ENCODE results near the gene GGT1.
A peak's percentile ranks its signal among the peaks of the same experiment; 100 is the strongest.
"Not testable (repeated sequence)": the region's sequence is repeated elsewhere in the genome, so short reads cannot be mapped to it uniquely, and the experiment has no call there.

GGT1 gene

DNA sequence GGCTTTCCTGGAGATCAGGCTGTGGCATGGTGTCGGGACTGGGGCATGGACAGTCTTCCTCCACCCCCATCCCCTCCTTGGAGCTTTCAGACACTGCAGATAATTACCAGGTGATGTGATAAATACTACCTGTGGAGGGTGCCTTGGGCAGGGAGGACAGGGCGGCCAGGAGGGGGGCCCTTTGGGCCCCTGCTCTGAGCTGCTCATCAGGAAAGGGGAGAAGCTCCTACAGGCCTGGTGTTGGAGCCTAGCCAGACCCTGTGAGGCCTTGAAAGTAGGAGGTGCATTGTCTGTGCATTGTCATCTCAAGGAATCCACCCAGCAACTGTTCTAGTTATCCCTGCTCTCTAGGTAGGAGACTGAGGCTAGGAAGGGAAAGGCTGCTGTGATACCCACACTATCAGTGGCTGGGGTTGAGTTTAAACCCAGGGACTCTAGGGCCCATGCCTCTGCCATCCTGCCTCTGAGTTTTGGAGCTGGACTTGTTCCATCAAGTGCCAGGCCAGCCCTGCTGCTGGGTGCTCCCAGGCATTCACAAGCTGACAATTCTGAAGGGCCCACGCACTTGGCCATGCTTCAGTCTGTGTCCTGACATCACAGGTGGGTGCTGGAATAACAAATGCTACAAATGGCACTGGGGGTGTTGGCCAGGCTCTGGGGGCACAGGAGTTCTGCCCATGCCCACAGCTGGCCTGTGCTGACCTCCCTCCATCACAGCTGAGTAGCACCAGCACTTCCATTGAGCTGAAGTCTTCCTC lies 2.9 kb upstream of the GGT1 start:
- DNase-seq: not testable (repeated sequence)

DNA sequence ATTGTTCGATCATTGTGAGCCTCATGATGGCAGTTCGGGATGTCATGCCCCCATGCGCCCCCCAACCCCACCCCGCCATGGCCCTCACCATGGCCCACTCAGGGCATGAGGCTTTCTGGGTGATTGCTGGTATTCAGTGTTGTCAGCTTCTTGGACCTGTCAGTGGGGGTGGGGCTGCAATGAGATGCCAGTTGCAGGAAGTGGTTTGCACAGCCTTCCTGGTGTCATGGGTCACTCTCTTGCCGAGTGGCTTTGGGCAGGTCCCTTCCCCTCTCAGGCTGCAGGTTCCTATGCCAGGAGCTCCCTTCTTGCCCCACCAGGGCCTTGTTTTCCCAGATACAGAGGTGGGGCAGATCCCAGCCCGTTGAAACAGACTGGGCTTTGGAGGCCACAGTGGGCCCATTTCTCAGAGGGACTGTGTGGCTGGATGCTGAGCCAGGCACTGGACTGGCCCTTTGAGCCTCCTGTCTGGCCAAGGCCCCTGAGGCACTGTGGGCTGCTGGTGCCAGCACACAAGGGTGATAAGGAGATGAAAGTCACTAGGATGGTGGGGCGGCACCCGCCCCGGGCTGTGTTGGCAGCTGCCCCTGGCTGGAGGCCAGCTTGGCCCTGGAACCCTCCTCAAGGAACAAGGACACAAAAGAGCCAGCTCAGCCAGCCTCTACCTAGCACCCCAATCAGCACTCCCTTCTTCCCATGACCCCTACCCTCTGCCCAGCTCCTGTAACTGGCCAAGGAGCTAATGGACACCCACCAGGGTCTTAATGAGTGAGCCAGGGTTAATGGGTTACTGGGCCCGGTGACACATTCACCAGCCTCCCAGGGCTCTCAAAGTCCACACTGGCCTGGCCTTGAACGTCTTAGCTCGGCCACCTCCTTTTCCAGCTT lies 1.5 kb upstream of the GGT1 start:
- DNase-seq: no peak

DNA sequence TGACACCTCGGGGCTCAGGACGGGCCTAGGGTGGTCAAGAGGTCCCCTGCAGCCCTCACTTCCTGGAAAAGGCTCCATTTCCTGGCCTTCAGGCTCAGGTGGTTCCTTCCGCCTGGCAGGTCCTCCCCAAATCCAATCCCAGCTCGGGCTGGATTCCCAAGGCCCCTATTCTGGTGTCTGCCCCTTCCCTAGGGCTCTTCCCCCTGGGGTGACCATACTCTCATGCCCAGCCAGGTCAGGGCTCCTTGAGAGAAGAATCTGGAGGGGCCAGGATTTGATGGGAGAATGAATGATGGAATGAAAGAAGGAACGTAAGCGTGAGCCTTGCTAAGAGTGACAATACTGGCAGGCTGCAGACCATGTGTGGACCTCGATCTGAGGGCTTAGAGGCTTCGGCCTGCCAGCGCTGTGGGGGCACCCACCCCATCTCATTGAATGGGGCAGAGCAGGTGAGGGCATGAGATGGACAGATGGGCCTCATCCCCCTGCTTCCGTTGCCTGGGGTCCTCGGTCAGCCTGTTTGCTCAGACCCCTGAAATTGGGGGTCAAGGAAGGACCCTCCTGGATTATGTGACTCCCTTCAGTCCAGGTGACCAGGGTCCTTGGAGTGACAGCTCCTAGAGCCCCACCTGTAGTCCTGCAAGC lies 766 bp upstream of the GGT1 start:
- not testable (repeated sequence) for DNase-seq

DNA sequence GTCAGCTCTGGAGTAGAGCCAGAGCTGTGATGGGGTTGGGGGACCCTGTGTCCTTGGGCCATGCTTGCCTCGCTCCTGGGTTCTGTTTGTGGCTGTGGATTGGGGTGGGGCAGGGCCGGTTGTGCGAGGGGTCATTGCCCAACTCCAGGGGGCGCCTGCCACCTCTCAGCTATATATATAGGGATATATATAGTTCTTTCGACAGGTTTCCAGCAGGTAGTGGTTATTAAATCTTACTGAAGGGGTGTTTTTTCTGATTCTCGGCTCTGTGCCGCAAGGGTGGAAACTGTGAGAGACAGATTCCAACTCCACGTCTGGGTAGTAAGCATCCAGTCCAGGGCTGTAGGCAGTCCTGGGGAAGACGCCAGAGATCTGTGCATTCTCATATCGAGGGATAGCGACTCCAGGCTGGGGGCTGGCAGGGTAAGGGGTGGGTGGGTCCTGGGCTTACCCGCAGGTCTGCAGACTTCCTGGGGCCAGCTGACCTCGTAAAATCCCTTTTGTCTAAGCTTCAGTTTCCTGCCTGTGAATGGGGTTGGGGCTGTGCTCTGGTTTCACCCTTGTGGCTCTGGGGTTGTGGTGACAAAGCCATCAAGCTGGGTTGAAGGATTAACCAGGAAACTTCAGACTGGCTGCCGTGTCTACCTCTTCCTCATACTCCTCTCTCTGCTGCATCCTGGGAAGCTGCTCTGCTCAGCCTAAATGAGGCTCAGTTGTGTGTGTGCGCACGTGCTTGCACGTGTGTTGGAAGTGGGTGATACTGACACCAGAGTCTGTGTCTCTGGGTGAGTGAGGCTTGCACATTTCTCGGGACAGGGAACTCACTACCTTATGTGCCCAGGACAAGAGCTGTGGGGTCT lies 1.0 kb downstream of the GGT1 start:
- DNase-seq: peak; percentile 25

DNA sequence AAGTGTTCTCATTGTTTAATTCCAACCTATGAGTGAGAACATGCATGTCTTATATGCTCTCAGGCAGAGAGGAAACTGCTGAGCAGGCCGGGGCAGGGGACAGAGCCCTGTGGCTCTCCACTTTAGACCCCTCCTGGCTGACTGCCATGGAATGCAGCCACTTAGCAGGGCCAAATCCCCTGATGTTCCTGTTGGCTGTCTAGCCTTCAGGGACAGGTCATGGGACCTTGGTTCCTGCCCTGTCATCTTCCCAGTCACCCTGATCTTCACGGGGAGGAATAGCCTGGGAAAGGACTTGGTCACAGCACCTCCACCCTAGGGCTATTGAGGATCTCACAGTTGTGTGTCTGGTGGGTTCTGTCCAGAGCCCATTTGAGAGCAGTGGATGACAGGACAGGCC lies 3.3 kb downstream of the GGT1 start:
- DNase-seq: peak; percentile 25

DNA sequence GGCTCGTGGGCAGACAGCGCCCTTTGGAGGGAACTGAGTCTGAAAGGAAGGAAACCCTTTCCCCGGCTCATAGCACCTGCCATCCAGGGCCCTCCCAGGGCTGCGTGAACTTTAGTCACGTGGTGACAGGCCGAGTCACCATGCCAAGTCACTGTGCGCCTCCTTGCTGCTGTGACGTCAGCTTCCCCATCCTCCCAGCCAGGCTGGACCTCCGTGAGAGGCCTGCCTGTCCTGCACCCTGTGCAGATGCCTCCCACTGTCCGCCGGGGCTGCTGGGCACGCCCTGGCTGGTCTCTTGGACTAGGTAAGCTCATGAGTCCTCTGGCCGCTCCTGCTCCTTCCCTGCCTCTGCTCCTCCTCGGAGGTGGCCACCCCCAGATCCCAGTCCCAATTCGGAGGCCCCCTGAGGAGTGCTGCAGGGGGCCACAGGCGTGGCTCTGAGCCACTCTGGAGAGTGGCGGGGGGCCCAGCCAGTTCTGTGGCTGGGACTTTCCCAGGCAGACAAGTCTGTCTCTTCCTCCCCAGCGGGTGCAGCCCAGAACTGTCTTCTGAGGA lies 4.5 kb downstream of the GGT1 start:
- not testable (repeated sequence) for DNase-seq

DNA sequence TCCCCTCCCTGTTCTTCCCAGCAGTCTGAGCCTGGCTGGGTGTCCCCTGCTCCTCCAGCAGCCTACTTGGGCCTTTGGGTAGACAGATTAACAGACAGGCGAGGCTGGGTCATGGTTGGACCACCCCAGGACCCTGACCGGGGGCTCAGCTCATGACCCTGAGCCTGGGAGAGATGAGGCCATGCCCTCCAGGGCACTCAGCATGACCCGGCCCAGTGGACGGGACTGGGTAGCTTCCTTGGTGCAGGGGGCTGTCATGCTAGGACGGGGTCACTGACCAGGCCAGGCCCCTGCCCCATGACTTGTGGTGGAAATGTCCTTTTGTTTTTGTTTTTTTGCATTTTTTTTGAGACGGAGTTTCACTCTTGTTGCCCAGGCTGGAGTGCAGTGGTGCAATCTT lies 5.3 kb downstream of the GGT1 start:
- DNase-seq: not testable (repeated sequence)

DNA sequence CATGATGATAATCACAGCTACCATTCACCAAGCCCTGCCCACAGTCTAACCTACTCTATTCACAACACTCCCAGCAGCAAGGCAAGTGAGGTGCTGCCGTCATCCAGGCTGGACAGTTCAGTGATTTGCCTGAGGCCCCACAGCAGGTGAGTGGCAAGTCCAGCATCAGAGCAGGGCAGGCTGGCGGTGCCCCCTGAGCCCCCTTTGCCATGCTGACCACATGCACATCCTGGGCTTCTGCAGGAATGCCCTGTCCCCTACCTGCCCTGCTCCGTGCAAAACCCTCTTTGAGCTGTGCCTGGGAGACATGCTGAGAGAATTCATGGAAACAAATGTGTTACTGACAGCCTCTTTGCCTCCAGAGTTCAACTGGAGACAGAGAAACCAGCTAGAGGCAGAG lies 6.9 kb downstream of the GGT1 start:
- DNase-seq: not testable (repeated sequence)

DNA sequence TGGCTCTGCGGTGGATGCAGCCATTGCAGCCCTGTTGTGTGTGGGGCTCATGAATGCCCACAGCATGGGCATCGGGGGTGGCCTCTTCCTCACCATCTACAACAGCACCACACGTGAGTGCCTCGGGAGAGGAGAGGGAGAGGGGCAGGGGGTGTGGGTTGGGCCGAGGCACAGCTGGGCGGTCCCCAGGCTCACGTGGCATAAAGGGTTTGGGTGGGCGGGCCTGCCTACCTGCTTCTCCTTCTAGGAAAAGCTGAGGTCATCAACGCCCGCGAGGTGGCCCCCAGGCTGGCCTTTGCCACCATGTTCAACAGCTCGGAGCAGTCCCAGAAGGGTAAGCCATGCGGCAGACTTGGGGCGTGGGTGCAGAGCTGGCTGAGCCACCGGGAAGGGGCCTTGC lies 11.8 kb downstream of the GGT1 start:
- DNase-seq: not testable (repeated sequence)

DNA sequence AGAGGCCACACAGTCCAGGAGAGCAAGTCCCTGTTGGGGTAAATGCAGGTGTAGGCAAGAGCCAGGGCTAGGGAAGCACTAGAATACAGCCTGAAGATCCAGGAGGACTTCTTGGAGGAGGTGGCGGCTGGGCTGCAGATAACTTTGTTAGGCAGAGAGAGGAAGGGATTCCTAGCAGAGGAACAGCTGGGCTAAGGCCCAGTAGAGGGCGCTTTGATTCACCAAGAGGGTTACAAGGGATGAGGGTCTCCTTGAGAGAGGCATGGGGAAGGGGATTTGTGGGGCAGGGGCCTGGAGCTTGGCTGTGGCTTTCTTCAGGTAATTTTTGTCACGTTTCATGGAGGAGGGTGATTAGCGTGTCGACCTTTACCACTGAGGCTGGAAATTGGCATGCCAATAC lies 18.3 kb downstream of the GGT1 start:
- DNase-seq: not testable (repeated sequence)

DNA sequence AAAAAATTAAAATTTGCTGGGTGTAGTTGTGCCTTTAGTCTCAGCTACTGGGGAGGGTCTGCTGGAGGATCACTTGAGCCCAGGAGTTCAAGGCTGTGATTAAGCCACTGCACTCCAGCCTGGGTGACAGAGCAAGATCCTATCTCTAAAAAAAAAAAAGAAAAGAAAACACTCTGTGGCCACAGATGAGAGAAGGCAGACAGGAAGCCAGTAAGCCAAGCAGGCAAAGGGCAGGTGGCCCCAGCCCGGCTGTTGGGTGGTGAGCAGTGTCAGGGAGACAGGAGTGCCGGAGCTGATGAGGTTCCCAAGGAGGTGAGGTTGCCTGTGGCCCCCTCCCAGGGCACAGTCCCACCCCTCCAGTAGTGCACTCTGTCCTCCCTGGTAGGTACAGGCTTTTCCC lies 19.6 kb downstream of the GGT1 start:
- DNase-seq: not testable (repeated sequence)

DNA sequence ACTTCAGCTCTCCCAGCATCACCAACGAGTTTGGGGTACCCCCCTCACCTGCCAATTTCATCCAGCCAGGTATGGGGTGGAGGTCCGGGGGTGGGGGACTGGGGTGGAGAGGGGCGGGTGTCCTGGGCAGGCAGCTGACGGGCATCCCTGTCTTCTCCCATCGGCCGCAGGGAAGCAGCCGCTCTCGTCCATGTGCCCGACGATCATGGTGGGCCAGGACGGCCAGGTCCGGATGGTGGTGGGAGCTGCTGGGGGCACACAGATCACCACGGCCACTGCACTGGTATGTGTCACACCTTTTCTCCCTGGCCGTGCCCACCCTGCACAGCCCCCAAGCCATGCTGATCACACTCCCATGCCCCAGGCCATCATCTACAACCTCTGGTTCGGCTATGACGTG lies 24.9 kb downstream of the GGT1 start:
- DNase-seq: not testable (repeated sequence)

DNA sequence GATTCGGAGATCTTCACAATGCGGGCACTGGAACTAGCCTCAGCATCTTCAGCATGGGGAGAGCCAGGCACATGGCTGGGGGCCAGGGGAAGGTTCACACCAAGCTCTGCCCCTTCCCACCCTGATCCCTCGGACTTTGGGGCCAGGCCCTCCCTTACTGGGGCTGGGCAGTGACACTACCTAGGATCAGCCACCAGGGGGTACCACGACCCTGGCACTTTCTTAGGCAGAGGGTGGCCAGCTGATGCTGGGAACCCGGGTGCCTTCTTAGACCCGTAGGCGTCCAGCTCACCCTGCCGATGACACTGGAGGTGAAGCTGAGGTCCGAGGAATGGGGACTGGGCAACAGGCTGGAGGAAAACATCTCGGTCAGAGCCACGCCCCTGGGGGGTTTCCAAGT lies 26.1 kb downstream of the GGT1 start:
- peak; percentile 51 for DNase-seq

DNA sequence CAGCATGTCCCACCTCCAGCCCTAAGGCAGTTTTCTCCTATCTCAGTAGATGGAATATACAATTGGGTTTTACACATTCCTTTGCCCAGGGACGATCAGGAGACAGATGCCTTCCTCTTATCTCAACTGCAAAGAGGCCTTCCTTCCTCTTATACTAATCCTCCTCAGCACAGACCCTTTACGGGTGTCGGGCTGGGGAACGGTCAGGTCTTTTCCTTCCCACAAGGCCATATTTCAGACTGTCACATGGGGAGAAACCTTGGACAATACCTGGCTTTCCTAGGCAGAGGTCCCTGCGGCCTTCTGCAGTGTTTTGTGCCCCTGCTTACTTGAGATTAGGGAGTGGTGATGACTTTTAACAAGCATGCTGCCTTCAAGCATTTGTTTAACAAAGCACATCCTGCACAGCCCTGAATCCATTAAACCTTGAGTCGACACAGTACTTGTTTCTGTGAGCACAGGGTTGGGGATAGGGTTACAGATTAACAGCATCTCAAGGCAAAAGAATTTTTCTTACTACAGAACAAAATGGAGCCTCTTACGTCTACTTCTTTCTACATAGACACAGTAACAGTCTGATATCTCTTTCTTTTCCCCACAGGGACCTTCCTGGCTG lies 27.9 kb downstream of the GGT1 start:
- peak; percentile 22 for DNase-seq

DNA sequence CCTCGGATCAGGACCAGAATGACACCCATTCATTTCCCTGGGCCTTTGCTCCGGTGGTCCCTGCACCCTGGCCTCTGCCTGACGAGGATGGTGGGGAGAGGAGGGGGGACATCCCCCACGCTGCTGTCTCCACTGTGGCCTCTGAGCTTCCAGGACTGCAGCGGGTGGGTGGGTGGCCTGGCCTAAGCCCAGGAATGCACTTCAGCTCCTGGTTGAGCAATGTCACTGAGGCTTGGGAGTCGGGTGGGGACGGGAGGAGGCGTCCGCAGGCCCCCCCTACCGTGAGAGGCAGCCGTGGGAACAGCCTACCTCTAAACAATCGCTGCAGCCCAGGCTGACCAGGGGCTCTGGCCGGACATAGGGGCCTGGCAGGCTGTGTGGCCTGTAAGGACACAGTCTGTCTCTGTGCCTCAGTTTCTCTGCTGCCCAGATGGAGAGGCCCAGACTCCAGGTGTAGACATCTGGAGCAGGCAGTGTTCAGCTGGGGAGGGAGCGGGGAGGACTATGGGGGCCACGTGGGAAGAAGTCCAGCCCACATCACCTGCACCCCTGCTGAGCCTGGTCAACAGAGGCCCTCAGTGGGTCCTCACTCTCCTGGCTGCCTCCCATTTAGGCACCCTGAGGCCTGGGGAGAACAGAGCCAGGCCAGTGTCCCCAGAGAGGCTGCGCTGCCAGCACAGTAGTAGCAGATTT lies 28.6 kb downstream of the GGT1 start:
- not testable (repeated sequence) for DNase-seq

DNA sequence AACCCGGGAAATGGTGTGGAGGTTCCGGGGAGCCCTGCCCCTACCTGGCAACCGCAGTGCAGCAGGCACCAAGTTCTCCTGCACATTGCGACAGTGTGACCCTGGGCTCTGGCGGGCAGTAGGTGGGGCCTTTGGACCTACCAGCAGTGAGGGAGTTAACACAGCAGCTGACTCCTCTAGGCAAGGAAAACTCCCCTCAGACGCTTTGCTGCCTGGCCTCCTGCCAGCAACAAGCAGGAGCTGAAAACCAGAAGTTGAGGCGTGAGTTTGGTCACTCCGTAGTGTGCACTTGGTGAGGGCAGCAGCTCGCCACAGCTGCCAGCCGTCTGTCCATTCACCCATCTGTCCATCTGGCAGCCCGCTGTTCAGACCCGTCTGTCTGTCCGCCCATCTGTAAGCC lies 29.6 kb downstream of the GGT1 start:
- peak; percentile 7 for DNase-seq

DNA sequence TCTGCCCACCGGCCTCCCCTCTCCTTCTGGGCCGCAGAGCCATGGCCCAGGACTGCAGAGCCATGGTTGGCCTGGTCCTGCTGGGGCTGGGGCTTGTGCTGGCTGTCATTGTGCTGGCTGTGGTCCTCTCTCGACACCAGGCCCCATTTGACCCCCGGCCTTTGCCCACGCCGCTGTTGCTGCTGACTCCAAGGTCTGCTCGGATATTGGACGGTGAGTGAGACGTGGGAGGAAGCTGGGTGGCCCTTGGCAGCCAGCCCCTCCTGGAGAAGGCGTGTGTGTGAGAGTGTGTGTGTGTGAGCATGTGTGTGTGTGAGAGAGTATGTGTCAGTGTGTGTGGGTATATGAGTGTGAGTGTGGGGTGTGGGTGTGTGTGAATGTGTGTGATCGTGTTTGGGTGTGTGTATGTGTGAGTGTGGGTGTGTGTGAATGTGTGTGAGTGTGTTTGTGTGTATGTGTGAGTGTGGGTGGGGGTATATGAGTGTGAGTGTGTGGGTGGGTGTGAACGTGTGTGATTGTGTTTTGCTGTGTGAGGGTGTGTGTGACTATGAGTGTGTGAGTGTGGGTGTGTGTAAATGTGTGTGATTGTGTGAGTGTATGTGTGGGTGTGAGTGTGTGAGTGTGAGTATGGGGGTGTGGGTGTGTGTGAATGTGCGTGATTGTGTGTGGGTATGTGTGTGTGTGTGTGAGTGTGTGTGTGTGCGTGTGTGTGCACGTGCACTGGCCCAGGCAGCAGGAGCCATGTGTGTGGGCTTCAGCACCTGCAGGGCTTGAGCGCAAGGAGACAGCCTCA lies 30.4 kb downstream of the GGT1 start:
- DNase-seq: not testable (repeated sequence)

DNA sequence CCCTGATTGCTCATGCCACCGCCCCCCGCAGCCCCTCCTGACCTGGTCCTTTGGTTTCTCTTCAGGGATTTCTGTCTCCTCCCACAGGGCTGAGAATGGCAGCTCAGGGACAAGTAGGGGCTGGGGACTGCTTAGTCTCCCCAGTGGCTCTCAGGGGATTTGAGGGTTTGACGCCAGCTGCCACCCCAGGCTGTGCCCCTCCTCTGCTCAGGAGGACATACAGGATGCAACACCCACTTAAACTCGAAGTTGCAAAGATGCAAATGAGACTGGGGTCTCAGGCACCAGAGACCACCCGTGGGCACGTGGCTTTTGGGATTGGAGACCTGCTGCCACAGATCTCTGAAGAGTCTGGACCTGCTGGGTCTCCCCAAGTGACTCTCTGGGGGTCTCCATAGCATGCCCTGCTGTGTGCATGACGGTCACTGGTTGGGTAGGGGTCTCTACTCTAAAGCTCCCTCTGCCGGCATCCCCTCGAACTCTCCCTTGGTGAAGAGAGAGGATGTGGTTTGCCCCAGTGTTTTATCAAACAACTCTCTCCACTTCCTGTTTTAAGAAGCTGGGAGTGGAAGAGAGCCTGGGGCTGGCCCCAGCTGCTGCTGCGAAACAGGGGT lies 31.9 kb downstream of the GGT1 start:
- peak; percentile 49 for DNase-seq

DNA sequence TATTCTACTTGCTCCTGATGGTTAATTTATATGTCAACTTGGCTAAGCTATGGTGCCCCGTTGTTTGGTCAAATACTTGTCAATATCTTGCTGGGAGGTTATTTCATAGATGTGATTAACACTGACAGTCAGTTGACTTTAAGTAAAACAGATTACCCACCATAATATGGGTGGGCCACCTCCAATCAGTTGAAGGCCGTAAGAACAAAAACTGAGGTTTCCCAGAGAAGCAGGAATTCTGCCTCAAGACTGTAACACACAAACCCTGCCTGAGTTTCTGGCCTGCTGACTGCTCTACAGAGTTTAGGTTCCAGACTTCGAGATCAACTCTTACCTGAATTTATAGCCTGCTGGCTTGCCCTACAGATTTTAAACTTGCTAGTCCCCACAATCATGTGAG lies 33.5 kb downstream of the GGT1 start:
- DNase-seq: not testable (repeated sequence)

DNA sequence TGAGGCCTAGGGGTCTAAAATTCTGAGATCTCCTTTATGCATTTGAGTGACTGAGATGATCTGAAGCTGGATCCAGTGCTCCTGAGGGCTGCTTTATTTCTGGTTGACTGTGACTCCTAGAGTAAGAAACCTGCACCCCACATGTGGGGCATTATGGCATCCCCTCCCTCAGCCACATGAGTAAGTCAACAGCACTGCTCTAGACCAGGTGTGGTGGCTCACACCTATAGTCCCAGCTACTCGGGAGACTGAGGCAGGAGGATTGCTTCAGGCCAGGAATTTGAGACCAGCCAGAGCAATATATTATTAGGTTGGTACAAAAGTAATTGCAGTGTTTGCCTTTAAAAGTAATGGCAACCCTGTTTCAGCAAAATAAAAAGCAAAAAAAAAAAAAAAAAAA lies 39.3 kb downstream of the GGT1 start:
- not testable (repeated sequence) for DNase-seq
